NCI-H460 (cell line): ENCODE data around the gene AADACL4. TPM values are rescaled to one million over a fixed set of nuclear protein-coding genes. Genes with fewer than 3 reads are reported as not detected.

Experiments
- DNase-seq: peaks from one replicate; pipeline ENCODE4 v3.0.0-alpha.2; 2016; ENCODE audit warnings: low read depth; ENCODE audit errors: extremely low read depth
- total RNA-seq: library from RNA; depleted of rRNA; stranded (reverse); fragments of >200 nt; shearing (Covaris generic); gene quantifications from 2 replicates; pipeline ENCODE4 v1.2.3, GENCODE V29; 2014

The AADACL4 gene
- total RNA-seq, 1 experiment from 2014 or later = not detected

DNA sequence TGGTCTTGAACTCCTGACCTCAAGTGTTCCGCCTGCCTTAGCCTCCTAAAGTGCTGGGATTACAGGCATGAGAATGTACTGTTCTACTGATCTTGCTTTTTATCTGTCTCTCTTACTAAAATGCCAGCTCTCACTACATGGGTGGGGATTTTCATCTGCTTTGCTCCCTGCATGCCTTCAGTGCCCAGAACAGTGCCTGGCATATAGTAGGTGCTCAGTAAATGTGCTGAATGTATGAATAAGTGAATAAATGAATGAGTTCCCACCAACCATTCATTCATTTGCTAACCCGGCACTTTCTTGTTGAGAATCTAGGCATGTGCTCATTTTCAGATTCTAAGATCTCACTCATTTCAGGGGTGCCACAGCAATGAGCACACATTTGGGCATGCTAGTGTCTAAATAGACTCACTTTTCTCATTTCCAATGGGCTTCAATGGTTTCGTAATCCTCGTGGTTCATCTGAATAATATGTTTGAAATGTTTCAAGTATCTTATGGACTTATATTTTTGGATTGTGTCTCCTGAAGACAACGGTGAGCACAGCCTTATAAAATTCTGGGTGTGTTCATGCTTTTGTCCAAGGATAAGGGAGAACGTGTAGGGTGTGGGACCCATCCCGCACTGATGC, 33.5 kb upstream of the AADACL4 start:
- no peak for DNase-seq

DNA sequence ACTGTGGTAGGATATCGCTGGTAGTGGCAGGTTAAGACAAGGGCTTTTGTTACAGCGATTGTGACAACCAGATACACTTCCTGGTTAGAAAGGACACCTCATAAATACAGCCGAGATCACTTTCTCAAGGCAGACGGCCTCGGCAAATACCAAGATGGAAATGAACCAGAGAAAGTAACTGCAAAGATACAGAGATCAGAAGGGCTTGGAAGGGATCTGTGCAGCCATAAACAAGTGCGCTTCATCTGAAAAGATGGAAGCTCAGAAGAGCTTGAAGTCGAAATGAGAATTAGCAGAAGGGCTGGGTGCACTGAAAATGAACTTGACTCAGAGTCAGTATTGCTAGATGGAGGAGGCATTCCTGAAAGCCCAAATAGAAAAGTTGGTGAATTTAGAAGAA, 32.9 kb upstream of the AADACL4 start:
- DNase-seq = no peak

DNA sequence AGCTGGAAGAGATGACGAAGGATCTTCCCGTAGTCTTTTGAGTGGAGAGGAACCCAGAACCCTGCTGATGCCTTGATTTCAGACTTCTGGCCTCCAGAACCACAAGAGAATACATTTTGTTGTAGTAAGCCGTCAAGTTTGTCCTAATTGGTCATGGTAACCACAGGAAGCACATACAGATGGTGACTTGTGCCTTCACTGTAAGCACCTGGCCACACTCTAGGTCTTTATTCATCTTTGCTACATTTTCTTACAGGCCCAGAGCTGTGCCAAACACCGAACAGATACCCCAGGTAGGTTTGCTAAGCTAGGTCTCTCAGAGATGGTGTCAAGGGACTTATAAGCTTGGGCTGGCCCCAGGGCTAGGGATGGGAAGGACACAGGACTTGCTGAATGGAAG, 30.7 kb upstream of the AADACL4 start:
- DNase-seq = no peak

DNA sequence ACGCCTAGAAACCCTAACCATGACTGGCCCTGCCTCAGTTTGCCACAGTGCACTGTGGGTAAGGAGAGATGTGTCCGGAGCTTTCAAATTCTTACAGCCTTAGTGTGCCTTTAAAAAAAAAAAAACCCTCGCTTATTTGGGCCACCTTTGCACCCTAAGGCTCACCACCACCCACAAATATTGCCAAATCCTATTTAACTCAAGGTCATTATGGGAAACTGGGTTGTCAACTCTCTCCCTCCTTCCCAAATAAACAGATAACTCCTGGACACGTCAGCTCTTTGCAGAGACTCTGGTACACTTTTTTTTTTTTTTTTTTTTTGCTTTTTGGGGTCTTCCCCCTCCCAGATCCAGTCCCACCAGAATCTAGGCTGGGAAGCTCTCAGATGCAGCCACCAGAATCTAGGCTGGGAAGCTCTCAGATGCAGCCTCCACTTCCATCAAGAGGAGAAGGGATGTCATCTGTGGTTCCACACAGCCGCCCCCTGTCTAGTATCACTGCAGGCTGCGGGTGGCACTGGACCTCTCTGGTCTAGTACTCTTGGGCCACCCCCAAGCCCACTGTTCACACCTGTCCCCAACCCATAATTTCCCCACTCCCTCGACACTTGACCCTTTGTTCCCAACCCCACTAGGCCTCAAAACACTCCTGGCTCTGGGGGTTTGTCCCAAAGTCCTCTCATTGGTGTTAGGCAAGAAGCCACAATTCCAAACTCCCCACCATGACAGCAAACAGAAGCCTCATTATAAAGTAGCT, 29.3 kb upstream of the AADACL4 start:
- no peak for DNase-seq

DNA sequence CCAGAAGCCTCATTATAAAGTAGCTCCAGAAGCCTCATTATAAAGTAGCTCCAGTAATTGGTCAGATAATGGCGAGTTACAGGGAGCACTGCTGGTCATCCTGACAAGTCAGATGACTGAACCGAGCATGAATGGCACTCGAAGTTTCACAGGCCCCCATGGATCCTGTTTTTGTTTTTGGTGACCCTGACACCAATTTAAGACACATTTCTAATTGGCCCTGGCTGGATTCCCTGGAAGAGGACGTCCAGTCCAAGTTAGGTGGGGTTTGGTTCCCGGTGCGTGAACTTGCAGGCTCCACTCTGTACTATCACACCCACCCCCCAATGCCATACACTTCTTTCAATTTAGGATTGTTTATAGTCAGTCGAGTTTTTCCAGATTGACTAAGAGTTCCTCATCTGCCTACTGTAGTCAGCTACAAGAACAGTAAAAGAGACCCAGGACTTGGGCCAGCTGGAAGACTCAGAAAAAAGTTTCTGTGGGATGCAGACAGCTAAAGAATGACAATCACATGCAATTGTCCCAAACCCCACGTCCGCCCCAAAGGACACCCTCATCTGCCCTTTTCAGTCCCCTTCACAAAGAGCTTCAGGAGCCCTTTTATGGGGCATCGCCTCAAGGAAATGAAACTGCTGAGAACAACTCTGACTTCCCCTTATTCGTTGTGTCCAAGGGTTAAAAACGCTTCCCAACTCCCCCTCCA, 28.6 kb upstream of the AADACL4 start:
- DNase-seq = no peak

DNA sequence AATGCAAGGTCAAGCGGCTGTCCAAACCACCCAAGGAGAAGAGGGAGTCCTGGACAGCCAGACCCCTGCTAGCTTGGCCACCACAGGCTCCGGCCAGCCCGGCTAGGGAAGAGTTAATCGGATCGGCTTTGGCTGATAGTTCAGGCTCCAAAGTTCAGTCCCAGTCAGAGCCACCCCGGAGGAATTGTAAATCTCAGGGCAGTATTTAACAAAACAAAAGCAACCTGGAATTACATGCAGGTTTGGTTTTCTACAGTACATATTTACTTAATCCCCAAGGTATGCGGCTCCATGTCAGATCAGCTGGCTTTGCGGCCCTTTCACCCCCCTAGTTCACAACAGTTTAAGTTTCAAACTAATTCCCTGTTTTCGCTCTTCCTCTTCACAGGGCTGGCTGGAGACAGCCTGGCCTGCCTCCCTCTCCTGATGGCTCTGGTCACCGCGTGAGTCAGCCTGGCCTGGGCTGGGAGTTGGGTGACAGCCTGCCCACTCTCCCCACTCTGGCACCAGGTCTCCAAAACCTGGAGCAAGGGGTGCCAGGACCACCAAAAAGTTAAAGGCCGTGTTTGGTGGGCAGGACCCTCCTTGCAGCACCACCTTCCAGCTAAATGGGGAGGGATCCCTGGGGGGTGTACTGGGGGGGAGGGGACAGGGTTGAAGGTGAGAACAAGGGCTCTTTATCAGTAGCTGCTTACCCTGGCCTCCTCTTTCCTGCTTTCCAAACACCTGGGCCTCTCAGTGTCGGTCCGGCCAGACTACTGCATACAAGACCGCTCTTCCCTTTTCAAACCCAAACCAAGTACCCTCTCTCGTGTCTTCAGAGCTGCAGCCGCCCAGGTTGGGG, 27.8 kb upstream of the AADACL4 start:
- no peak for DNase-seq

DNA sequence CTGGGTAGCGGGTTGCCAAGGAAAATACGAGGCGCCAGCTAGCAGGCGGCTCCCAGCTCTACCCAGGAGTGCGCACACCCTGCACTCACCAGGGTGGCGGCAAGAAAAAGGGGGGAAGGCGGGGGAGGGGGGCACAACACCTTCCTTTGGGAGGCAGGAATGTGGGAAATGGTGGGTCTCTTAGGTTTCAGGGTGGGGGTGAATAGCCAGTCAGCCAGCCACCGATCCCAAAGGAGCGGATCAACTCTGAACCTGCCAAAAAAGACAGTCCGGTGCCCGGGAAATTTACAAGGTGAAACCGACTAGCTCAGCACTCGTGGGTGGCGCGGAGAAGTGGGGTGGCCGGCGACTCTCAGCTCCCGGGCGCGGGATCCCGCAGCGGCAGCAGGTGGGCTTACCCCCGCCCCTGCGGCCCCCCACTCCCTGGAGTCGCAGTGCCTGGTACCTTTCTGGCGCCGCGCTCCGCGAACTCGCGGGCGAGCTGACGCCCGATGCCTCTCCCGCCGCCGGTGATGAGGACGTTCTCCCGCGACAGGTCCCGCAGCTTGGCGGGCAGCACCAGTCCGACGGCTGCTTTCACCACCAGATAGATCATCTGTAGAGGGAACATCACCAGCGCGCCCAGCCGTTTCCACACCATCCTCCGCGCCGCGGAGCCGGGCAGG, 27.0 kb upstream of the AADACL4 start:
- DNase-seq = no peak

DNA sequence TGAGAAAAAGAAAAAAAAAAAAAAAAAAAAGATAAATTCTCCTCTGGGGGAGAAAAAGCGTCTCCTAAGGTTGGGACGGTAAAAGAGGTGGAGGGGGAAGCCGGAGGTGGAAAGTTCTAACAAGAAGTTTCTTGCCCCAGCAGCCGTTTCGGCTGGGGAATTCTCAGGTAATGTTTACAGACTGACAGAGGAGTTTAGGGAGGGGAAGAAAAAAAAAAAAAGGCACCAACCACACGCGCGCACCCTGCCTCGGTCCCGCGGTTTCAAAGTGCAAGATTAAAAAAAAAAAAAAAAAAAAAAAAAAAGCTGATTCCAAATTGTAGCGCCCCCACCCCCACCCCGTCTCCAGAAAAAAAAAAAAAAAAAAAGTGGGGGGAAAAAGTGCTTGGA, 26.4 kb upstream of the AADACL4 start:
- DNase-seq = no peak

DNA sequence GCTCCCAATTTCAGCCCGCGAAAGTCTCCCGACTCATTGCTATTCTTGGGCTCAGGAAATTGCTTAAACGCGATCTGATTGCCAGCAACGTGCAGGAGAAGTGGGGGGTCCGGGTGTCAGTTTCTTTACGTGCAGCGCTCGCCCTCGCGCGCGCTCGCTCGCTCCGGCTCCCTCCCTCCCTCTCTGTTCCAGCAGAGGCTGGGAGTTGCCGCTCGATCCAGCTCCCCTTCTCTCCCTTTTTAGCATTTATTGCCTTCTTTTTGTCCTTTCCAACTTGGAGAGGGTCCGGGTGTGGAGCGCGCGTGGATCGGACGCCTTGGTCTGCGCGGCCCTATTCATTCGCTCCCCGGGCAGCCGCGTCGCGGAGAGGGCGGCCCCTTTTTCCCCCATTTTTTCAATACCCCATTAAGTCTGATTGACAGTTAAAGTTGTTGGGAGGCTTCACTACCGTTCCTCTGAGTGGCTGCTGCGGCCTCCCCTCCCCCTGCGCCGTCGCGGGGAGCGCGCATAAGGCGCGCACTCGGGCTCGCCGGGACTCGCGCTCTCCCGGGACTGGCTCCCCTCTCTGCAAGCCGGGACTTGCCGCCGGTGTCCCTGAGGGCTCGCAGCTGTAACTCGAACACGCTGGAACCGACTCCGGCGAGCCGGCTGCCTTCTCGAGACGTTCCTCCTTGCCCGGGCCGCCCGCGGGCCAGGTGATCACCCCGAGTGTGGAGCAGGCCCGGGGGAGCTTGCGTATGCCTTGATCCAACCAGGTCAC, 25.8 kb upstream of the AADACL4 start, which contains the start of gene DHRS3:
Gene DHRS3, minus strand, starts transcription at position 310 of the 760 bp plus-strand sequence. CDS start 862 bp downstream, outside the sequence.
- peak; percentile 68 for DNase-seq

DNA sequence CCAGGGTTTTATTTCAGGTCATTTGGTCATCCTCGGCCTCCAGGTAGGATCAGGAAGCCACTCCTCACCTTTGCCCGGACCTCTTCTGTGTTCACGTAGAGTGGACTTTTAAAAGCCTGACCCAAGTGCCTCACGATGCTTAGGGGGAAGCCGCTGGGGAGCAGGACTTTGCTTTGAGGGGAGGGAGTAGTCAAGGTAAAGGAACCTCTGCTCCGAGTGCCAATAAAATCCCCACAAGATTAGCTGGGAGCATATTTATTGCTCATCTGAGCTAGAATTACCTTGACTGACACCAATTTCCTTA, 25.3 kb upstream of the AADACL4 start:
- DNase-seq = no peak

DNA sequence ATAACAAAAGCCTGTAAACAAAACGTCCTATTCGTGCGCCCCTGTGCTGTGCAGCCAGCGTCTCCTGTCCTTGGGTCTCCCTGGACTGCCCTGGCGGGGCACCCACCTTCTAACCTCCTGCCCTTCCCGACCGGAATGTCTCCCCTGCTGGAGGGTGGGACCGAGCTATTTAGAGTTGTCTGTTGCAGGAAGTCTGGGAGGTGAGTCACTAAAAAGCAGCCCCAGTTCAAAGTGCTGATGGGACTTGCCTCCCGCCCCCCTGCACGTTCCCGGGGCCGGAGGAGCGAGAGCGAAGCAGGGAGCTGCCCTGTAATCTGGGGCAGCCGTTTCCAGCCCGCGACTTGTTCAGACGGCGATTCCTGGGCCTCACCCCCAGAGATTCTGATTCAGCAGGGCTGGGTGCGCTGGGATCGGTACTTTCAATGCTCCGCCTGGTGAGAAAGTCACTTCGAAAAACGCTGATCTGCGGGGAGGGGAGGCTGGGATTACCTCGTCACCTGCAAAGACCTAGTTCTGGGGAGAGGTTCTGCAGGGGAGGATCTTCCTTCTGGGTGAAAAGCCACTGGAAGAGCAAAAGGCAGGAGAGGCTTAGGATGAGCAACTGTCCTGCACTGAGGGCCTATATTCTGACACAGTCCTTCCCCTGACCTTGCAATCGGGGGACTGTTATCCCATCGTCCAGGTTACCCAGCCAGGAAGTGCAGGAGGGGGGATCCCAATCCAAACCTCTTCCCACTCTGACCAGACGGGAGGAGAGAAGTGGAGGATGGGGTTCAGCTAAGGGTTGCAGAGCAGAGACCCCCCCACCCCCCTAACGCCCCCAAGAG, 24.7 kb upstream of the AADACL4 start:
- DNase-seq = peak; percentile 48

DNA sequence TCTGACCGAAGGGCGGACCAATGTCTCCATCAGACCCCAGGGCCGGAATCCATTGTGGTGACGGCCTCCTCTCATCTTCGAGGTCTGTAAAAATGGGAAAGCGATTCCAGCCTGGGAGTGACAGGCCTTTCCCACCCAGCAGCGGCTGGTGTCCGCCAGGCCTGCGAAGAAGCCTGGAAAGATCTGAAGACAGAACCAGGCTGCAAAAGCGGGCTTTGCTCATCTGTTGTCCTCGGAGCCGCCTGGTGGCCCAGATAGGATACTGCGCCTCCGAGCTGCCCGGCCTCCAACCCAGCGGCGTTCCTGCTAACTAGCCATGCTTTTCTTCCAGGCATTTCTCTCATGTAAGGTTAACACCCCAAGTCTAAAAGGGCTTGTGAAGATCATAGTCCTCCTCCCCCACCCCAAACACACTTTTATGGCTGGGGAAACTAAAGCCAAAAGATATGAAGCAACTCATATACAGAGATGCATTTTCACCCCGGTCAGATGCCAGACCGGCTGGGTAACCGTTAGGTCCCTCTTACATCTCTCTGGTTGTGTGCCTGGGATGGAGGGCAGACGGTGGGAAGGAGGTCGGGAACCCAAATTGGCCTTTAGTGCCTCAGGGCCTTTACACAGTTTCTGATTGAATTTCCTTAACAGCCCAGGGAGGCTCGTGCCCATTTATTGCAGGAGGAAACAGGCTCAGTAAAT, 23.9 kb upstream of the AADACL4 start:
- peak; percentile 78 for DNase-seq

DNA sequence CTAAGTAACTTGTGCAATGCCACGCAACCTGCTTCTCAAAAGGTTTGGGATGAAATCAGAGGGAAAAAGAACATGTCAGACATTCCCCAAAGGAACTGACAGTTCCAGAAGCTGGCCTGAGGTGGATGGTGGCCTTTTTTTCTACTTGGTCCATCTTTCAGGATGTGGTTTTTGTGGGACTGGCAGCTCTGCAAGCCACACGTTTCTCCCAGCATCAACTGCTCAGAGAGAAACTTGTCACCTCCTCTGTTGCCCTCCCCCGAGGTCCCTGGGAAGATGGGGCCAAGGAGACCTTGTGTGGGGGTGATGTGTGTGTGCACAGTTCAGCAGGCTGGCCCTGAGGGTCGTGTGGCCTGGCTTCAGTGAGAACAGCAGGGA, 23.4 kb upstream of the AADACL4 start:
- no peak for DNase-seq

DNA sequence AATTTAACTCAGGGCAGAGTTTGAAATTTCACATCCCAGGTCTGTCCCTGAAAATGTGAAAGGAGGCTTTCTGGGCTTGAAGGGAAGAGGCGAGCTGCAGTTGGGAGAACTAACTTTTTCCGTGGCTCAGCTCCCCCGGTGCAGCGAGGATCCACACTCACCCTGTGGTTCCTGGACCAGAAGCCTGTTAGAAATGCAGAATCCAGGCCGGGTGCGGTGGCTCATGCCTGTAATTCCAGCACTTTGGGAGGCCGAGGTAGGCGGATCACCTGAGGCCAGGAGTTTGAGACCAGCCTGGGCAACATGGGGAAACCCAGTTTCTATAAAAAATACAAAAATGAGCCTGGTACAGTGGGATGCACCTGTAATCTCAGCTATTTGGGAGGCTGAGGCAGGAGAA, 23.0 kb upstream of the AADACL4 start:
- DNase-seq = no peak

DNA sequence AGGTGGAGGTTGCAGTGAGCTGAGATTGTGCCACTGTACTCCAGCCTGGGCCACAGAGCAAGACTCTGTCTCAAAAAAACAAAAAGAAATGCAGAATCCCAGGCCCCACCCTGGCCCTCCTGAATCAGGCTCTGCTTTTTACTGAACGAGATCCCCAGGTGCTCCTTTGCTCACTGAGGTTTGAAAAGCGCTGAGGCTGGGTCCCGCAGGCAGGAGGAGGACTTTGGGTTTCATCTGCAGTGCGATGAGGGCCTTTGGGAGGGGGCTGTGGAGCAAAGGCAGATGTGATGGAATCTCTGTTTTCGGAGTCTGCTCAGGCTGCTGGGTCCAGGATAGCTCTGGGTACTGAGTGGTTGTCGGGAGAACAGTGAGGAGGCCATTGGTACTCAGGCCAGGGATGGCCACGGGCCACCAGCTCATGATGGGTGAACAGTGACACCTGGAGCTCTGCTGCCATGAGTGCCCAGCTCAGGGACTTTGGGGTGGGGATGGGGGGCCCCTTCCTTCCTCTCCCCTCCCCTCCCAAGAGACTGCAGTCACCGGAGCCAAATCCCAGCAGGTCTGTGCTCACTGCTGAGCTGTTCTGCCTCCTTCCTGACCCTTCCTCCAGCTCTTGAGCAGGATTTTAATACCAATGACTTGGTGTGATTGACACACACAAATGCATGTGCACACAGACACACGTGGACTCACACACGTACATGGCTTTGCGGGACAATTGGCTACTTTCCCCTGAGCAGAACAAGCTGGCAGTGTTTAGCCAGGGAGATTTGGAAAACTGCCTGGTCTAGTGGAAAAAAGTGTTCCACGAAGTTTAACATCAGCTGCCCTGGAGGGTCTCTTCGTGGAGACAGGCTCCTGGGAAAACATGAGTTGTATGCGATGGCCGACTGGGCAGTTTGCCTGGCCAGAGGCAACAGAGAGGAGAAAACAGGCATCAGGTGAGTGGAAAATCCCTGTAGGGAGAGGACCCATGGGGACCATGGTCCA, 22.2 kb upstream of the AADACL4 start:
- DNase-seq = no peak

DNA sequence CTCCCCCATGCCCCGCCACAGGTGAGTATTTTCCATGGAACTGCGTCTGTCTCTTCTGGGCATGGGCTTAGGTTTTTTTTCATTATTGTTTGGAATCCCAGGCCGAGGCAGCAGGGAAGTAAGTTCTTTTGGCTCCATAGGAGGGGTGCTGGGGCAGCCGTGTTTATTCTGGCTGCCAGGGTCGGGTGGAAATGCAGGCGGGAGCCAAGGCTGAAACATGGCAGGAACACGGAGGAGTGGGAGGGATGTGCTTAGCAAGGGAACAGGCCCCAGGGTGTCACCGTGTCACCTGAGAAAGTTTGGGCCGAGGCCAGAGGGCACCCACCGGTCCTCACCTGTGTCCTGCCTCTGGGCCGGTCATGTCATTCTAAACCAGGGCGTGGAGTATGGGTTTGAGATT, 21.4 kb upstream of the AADACL4 start:
- no peak for DNase-seq

DNA sequence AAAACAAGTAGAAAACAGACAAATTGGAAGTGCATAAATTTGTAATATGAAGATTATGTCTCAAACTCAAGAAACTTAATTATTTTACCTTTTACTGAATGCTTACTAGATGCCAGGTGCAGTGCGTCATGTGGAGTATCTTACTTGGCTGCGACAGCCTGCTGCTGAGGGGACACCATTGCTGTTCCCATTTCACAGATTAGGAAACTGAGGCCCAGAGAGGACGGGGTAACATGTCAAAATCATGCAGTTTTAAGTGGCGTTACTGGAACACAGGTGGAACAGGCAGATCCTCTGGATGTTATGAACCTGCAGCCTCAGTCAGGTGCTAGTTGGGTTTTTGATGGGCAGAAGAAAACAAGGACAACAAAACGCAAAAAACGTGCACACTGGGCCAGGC, 18.6 kb upstream of the AADACL4 start:
- no peak for DNase-seq
